Ishikawa (cell line): ENCODE measurements around the gene SAMD3.

Experiments used
- EGR1 ChIP-seq: IDR thresholded peaks from 2 replicates; pipeline ENCODE4 v1.6.1; 2012
- NFIC ChIP-seq: IDR thresholded peaks from 2 replicates; pipeline ENCODE4 v1.6.1; 2012
- RAD21 ChIP-seq: IDR thresholded peaks from 2 replicates; pipeline ENCODE4 v1.6.1; 2012; ENCODE audit warnings: low read depth
- TAF1 ChIP-seq: IDR thresholded peaks from 2 replicates; pipeline ENCODE4 v1.6.1; 2012; ENCODE audit warnings: low read depth, mild to moderate bottlenecking

DNA sequence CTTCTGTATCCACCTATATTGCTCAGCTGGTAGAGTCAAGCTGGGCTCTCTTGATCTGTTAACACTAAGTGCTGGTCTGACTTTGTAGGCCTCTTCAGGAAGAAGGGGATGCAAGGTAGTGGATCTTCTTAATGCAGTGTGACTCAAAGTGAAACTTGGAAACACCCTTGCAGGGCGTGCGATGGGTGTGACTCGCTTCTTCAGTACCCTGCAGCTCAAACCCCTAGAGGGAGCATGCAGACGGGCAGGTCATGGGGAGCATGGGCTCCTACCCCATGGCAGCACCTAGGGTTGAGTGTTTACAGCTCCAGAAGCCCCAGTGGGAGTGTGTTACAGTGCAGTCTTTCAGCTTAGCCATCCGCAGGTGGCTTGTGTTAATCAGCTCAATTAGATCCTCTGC is 757 bp upstream of the SAMD3 start:
- no peak for TF ChIP-seq TAF1
- no peak for TF ChIP-seq EGR1
- TF ChIP-seq NFIC: no peak
- TF ChIP-seq RAD21: no peak
